Transverse colon (tissue), 4 donors: ENCODE data around the gene CDC42EP5.

Source experiments
- CTCF ChIP-seq, 5 experiments: fragments of 200-600 bp in 3 of 5; fragments of 450-650 bp in 2 of 5; sonication (generic) in 3 of 5; IDR thresholded peaks; 1 replicate in 2 of 5; 2 replicates in 3 of 5; pipeline ENCODE4 v1.5.1; 2016 to 2017; ENCODE audit warnings: antibody characterized with exemption in 5 of 5, inconsistent platforms in 3 of 5, mild to moderate bottlenecking in 2 of 5, moderate library complexity in 1 of 5
- EP300 ChIP-seq: sonication (generic); formaldehyde crosslinking; IDR thresholded peaks from one replicate; pipeline ENCODE4 v1.6.1; 2017; ENCODE audit warnings: antibody characterized with exemption, low read depth
- POLR2A ChIP-seq: fragments of 450-650 bp; IDR thresholded peaks from one replicate; pipeline ENCODE4 v1.6.1; 2016; ENCODE audit warnings: antibody characterized with exemption, mild to moderate bottlenecking, moderate library complexity
- POLR2AphosphoS5 ChIP-seq, 3 donors: sonication (generic); formaldehyde crosslinking; IDR thresholded peaks; one replicate each; pipeline ENCODE4 v1.6.1; 2016; ENCODE audit warnings: antibody characterized with exemption in 3 of 3

- TF ChIP-seq CTCF (IDR thresholded peaks at IDR 0.05), result no peak
- TF ChIP-seq EP300, result no peak
- TF ChIP-seq POLR2A, result no peak
- no peak for TF ChIP-seq POLR2AphosphoS5 (IDR thresholded peaks at IDR 0.05)
These were observed 33.0 kb upstream of the CDC42EP5 start for GRCh38 chr19:54506079-54506478.
